Peyer's patch (tissue), 4 donors: Measurements from ENCODE around the gene IQSEC2.

Experiments
- CTCF ChIP-seq, 6 experiments: fragments of 450-650 bp in 4 of 6; fragments of 200-600 bp in 2 of 6; sonication (generic) in 1 of 6; IDR thresholded peaks; one replicate each; pipeline ENCODE4 v1.5.1; 2017 to 2019; ENCODE audit warnings: antibody characterized with exemption in 6 of 6, mild to moderate bottlenecking in 3 of 6, moderate library complexity in 1 of 6
- POLR2A ChIP-seq, 2 donors: fragments of 450-650 bp; IDR thresholded peaks; one replicate each; pipeline ENCODE4 v1.5.1; 2017; ENCODE audit warnings: antibody characterized with exemption in 2 of 2, mild to moderate bottlenecking in 2 of 2, moderate library complexity in 2 of 2

GRCh38 chrX:53286171-53286570, 4.8 kb upstream of the IQSEC2 start:
- TF ChIP-seq CTCF (IDR thresholded peaks at IDR 0.05) (no peak), POLR2A (IDR thresholded peaks at IDR 0.05) (no peak)
